Cortex of kidney (tissue), 1 donor: ENCODE measurements around the gene SMAD2.

Source experiments
- DNase-seq: peaks from one replicate; lab custom pipeline; 2025; lab: John Stamatoyannopoulos, UW

SMAD2 gene

DNA sequence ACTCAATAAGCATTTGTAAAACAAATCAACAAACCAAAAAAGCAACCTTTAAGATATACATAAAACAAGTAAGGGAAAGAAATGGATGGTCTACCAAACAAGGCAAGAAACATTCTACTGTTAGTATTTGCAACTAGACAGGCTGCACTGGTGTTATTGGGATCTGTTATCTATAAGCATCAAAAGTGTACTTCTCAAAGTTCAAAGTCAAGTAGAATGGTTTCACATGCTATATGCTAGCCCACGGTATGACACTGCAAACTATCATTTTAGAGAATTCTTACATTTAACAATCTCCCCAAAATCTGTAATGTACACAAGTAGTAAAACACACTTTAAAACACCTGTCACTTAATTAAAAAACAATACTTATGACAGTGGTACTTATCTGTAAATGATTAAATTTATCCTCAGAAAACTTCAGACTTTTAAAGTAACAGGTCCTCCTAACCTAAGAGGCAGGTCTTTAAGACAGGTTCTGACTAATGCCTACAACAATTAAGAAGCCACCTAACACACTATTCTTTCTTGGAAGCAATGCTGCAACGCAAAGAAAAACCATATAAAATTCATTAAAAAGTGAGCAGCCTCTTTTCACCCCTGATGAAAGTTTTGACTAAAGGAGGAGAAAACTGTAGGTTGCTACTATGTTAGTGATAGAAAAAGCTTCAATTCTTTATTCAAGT is 34.8 kb downstream of the SMAD2 start:
- DNase-seq: no peak

DNA sequence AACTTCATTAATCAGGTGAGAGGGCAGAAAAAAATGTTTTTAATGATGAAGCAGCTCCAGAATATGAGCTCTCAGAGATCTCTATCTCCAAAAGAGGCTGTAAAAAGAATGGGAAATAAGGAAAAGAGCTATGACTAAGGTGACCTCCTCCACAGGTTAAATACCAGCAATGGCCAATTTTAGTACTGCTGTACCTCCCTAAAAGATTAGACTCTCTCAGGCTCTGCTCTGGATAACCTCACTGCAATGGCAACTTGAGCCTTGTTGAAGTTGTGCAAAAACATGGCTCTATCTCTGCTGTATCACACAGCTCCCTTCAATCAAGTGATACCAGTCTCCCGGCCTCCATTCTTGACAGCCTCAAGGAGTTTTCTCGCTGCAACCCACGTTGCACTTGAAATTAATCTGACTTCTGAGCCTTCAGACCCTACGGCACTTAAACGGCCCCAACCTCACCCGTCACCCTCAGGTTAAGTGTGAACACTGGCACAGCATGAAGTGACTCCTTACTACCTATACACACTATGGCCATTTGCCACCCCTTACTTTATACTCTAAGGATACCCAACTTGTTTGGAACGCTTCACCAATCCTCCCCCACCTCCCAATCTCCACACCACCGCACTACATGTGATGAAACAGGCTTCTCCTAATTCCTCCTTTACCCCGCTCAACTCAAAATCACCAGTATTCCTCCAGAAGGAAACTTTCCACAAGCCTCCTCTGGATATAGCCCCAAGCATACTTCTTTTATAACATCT is 36.3 kb downstream of the SMAD2 start:
- no peak for DNase-seq

DNA sequence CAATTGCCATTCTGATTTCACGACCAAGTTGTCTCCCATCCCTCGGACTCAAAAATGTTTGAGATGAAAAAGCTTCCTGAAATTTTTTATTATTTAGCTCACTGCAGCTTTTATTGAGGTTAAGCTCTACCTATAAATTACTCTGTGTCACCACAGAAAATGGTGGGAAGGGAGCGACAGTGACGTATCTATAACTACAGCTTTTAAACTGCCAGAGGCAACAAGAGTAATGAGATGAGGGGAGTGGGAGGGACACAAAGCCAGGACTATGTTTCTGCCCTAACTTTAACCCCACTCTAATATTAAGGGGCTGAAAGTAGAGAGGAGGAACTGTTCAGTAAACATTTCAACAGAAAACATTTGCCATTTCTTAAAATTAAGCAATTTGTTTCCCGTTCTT is 37.4 kb downstream of the SMAD2 start:
- DNase-seq: no peak

DNA sequence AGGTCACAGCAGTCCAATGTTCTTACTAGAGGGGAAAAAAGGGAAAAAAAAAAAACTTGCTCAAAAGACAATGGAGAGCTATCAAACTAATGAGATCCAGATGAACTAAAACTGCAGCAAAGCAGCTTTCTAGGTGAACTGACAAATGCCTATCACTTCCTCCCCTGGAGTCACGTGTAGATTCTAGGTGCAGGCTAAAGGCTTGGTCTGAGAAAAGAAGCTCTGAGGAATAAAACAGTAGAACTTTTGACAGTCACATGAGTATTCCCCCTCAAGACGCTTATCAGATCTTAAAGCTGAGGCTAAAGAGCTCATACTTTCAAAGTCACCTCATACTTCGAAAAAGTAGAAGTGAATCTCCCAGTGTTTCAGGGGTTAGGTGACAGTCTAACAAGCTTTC is 42.3 kb downstream of the SMAD2 start:
- no peak for DNase-seq

DNA sequence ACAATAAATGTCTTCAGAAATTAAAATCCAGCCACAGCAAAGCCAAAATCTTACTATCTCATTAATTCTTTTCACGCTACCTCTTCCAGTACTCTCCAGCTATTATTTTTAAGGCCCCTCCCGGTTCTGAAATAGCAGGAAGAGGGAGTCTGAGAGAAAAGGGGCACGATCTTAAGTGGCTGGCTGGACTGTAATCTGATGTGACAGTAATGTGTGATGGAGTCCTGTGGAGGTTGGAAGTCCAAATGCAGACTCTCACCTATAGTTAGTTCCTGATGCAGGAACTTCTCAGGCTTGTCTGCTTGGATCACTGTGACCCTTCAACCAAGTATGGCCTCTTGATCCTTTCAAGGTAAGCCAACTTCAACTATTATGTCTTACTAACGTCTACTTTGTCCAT is 43.2 kb downstream of the SMAD2 start:
- DNase-seq: no peak

DNA sequence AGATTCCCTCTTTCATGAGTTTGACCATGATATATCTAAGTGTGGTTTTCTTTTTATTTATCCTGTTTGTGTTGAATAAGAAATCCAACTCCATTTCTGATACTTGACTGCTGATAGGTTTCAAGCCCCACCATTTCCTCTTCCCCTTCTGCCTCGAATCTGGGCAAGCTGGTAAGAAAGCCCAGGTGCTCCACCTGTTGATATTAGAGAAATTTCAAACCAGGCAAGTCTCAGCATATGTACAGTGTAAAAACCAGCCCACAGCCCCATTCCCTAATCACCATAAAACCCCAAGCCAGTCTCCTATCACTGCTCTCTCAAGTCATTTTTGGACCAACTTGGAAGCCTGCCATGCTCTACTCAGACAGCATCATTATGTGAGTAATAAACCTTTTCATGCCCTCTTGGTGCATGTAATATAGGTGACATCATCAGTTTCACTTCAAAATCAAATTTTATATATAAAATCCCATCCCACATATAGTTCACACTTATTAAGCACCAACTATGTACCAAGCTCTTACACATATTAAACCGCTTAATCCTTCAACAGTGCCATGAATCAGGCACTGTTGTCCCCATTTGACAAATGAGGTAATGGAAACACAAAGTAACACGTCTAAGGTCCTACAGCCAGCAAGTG is 46.6 kb downstream of the SMAD2 start:
- no peak for DNase-seq

GRCh38 chr18:47882641-47883040 is 47.8 kb downstream of the SMAD2 start:
- DNase-seq: no peak

GRCh38 chr18:47881752-47882455 is 48.6 kb downstream of the SMAD2 start:
- DNase-seq: no peak

DNA sequence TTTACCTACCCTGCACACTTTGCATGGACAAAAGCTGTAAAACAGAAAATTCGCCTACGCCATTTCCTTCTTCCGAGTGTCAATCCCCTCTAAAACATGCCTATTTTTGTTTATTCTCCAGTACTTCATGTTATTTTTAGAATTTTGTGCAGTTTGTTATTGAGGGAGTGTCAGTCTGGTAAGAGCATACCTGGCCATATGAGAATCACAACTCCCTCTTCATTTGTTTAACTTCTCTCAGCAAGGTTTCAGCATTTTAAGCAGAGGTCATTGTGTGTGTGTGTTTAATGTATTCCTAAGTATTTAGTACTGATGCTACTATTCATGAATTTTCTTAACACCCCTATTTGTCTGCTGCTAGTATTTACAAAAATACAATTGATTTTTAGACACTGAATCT is 49.4 kb downstream of the SMAD2 start:
- no peak for DNase-seq

DNA sequence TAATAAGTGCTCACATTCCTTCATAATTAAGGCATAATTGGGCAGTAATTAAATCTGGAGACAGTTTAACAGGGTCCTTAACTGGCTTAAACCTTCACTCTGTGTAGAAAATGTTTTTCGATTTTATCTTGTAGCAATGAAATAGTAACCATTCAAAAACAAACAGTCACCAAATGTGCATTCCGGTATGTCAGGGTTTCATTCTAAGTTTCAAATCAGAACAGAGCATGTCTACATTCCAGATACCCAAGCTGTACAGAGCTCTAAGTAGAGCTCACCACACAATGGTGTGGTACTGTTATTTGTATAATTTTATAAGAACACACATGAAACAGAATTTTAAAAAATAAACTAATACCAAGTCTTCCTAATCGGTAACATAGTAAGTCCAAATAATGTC is 52.6 kb downstream of the SMAD2 start:
- DNase-seq: no peak

DNA sequence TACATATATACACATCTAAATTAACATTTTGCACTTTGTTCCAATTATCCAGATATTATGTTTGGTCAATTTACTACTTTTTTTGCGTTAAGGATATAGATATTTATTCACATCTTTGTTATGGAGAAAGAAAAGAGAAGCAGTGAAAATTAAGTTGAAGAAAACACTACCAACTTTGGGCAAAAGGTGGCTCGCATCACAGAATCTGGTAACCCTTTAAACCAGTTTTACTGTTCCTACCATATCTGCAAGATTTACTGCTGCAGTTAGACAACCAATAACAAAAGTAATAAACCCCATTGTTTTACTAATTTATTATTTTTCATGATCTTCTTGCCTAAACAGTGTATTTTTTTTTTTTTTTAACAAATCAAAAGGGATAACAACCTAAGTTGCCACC is 53.6 kb downstream of the SMAD2 start:
- no peak for DNase-seq

GRCh38 chr18:47873625-47874024 is 56.8 kb downstream of the SMAD2 start:
- no peak for DNase-seq

DNA sequence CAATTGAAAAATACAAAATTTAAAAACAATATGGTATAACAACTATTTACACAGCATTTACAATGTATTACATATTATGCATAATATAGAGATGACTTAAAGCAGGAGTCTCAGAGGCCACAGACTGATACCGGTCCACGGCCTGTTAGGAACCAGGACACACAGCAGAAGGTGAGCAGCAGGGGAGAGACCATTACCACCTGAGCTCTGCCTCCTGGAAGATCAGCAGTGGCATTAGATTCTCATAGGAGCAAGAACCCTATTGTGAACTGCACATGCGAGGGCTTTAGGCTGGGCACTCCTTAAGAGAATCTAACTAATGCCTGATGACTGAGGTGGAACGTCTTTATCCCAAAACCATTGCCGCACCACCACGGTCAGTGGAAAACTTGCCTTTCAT is 58.0 kb downstream of the SMAD2 start:
- DNase-seq: no peak

DNA sequence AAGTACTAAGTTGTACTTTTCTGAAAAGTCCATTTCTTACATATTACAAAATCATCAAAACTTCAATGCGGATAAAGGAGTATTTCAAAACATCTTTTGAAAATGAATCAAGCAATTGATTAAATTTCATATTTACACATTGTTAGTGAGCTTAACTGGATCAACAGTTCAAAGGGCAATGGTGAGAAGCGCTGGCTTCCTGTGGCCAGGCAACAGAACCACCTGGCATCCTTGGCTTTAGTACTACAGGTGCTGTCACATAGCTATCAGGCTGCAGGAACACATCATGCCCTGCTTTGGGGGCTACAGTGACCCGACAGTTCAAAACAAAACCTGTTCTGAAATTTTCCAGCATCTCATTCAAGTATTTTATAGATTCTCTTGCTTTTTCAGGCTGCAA is 59.2 kb downstream of the SMAD2 start:
- DNase-seq: no peak

GRCh38 chr18:47870605-47871004 is 59.9 kb downstream of the SMAD2 start:
- DNase-seq: no peak

GRCh38 chr18:47868744-47869143 is 61.7 kb downstream of the SMAD2 start:
- DNase-seq: no peak

- no peak for DNase-seq
These were observed 65.3 kb downstream of the SMAD2 start for GRCh38 chr18:47865183-47865582.

- DNase-seq: no peak
These were observed 67.4 kb downstream of the SMAD2 start for GRCh38 chr18:47863041-47863440.

DNA sequence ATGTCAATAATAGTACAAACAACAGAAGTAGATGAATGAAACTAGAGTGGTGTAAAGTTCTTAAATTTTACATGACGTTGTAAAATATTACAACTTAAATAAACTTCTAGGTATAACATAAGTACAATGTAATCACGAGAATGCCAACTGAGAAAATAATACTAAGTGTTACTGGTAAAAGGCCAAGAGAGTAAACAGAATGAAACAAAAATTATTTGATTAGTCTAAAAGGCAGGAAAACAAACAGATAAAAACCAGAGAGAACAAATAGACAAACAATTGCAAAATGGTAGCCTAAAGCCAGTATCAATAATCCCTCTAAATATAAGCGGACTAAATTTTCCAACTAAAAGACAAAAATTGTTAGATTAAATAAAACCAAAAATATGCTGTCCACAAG is 71.9 kb downstream of the SMAD2 start:
- no peak for DNase-seq

GRCh38 chr18:47847635-47848034 is 82.8 kb downstream of the SMAD2 start:
- DNase-seq: no peak

DNA sequence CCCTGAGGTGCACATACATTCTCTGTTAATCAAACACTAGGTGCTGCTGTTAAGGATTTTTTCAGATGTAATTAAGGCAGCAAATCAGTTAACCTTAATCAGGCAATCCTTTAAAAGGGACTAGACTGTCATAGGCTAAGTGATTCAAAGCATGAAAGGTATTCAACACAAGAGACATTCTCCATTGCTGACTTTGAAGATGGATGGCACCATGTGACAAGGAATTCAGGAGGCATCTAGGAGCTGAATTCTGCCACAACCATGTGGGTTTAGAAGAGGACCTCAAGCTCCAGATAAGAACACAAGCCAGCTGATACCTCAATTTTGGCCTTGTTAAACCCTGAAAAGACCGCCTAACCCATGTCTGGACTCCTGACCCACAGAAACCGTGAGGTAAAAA is 84.0 kb downstream of the SMAD2 start:
- no peak for DNase-seq

DNA sequence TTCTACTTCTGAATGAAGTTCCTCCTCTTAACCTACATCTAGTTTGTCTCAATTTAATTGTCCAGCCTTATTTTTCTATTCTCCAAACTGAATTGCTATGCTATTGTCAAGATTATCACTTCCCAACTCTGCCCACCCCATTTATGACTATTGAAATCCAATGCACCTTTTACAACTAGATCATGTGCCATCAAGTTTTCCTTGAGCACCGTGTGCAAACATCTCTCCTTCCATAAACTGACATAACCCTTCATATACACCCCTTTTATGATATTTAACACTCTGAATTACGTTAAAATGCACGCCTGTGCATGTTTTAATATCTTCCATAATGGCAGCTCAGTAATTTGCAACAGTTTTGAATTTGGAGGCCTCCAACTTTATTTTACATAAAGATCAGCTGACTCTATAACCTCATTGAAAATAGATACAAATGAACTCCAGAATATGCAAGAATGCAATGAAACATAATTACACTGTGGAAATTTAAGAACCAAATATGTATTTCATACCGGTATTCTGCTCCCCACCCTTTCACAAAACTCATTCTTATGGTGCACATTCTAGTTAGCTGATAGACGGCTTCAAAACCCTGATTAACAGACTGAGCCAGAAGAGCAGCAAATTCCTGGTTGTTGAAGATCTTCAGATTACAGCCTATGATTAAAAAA is 85.5 kb downstream of the SMAD2 start:
- DNase-seq: no peak
